ENCODE measurements around the gene TCERG1L. TPM values are rescaled to one million over a fixed set of nuclear protein-coding genes. Genes with fewer than 3 reads are reported as not detected.
A peak's percentile ranks its signal among the peaks of the same experiment; 100 is the strongest.

The TCERG1L gene
- total RNA-seq, 4 donors from 2014 or later, result 0.41 TPM; not detected in 3

DNA sequence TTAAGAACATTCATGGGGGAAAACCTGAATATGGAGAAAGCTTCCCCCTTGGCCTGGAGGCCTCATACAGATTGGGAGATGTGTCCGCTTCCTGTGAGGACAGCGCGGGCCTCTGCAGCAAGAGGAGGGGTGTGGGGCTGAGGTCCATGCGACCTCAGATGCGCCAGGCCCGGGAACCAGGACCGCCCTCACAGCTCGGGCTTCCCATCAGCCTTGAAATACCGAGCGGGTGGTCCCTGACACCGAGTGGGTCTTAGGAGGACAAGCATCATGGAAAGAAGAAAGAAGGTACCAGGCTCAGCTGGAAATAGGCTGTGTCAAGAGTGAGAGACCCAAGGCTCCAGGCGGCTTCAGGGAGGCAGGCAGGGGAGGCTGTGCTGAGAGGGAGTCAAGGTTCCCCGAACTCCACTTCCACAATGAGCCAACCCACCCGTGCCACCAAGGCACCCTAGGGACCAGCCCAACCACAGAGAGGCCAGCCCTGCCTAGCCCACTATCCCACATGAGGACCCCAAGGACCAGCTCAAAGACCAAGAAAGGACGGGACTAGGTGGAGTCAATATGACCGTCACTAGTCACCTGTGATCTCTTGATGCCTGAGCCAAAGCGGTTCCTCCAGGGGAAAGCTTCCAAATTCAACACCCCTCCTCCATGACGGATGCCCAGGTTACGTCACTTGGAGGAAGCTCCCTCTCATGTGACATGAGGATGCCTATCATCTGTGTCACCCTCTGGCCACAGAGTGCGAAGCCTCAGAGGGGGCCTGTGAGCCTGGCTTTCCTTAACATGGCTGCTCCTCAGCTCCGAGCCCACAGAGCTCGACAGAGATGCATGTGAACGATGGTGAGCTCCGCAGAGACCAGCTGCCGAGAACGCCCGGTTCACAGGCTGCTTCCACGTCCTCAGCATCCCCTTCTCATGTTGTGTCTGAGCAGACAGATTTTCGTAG is 103.7 kb downstream of the TCERG1L start:
- DNase-seq, result peak in 1 of 2 donors; percentile 3
- no peaks in the 10 kb centered on the region for H3K9me3 ChIP-seq
- intact Hi-C loops (cut with DNase I; ENCODE audit: low total_unique reads), result no loop called here

DNA sequence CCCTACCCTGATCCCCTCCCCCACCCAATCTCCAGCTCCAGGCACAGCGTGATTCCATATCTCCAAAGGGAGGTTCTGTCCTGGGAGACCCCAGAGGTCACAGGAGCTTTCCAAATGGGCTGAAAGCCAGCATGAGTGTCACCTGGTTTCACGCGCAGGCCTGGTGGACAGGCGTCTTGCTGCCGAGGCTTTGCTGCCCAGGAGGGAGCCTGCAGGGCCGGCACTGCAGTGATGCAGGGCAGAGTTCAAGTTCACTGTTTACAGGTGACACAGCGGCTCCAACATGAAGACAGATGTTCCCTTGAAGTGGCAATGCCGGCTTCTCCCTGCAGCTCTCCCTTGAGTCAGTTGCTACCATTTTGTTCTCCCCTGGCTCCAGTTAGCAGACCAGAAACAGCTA is 104.3 kb downstream of the TCERG1L start:
- Histone ChIP-seq H3K4me1 (no peaks in the 10 kb centered on the region), H3K4me3 (no peak overlapping the region), H3K27ac (no peak overlapping the region), H3K27me3 (no peaks in the 10 kb centered on the region), H3K36me3 (no peaks in the 10 kb centered on the region), H3K9me3 (no peaks in the 10 kb centered on the region)
- no peak for TF ChIP-seq POLR2A (IDR thresholded peaks at IDR 0.05)
- TF ChIP-seq, protein P1, sequence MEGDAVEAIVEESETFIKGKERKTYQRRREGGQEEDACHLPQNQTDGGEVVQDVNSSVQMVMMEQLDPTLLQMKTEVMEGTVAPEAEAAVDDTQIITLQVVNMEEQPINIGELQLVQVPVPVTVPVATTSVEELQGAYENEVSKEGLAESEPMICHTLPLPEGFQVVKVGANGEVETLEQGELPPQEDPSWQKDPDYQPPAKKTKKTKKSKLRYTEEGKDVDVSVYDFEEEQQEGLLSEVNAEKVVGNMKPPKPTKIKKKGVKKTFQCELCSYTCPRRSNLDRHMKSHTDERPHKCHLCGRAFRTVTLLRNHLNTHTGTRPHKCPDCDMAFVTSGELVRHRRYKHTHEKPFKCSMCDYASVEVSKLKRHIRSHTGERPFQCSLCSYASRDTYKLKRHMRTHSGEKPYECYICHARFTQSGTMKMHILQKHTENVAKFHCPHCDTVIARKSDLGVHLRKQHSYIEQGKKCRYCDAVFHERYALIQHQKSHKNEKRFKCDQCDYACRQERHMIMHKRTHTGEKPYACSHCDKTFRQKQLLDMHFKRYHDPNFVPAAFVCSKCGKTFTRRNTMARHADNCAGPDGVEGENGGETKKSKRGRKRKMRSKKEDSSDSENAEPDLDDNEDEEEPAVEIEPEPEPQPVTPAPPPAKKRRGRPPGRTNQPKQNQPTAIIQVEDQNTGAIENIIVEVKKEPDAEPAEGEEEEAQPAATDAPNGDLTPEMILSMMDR (IDR thresholded peaks at IDR 0.05), result no peak
- intact Hi-C loops (cut with DNase I; ENCODE audit: low total_unique reads), result no loop called here
- DNase-seq, result peak in 1 of 2 donors; percentile 5

More for the DNA sequence above, 103.7 kb downstream of the TCERG1L start:
- Histone ChIP-seq H3K27me3 (no peaks in the 10 kb centered on the region), H3K4me3 (no peak overlapping the region), H3K27ac (no peak overlapping the region), H3K36me3 (no peaks in the 10 kb centered on the region), H3K4me1 (no peaks in the 10 kb centered on the region)
- TF ChIP-seq, protein P1 (IDR thresholded peaks at IDR 0.05), result no peak
- TF ChIP-seq POLR2A (IDR thresholded peaks at IDR 0.05), result no peak

DNA sequence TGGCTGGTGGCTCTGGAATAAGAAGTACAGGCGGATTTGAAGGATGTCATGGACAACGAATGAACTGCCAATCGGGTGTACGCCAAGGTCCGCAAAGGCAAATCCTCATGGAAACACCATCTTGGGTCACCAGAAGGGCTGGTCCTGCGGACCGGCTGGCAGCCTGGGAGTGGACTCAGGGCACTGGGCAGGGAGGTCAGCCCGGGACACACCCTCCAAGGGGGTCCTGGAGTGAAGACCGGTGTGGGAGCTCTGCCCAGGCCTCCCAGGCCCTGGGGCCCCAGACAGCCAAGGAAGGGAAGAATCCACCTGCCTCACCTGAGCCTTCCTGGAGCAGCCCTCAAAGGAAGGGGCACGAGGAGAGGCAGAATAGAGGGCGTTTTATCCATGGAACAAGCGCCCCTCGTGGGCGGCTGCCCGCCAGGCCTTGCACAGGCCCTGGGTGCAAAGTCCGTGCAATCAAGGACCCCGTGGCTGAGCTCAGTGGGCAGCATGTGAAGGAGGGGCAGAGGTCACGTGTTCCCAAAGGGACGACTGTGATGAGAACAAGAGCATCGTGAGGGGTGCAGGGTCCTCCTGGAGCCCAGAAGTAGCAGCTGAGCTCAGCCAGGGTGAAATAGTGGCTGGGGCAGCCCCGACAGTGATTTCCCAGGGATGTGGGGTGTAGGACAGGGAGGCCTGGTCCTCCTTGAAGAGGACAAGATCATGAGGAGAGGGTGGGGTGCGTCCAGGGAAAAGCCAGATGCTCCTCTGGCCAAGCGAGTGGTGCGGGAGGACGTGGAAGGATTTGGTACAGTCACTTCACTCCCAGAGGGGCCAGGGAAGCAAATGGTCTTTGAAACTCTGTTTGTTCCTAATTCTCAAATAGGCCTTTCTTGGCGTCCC is 105.2 kb downstream of the TCERG1L start:
- Histone ChIP-seq H3K4me1 (no peaks in the 10 kb centered on the region), H3K27ac (no peak overlapping the region), H3K27me3 (no peaks in the 10 kb centered on the region), H3K4me3 (no peak overlapping the region), H3K9me3 (no peaks in the 10 kb centered on the region), H3K36me3 (no peaks in the 10 kb centered on the region)
- peak in 1 of 2 donors; percentile 6 for DNase-seq
- intact Hi-C loops (cut with DNase I; ENCODE audit: low total_unique reads), result no loop called here
- TF ChIP-seq, protein P1 (IDR thresholded peaks at IDR 0.05), result no peak
- no peak for TF ChIP-seq POLR2A (IDR thresholded peaks at IDR 0.05)

DNA sequence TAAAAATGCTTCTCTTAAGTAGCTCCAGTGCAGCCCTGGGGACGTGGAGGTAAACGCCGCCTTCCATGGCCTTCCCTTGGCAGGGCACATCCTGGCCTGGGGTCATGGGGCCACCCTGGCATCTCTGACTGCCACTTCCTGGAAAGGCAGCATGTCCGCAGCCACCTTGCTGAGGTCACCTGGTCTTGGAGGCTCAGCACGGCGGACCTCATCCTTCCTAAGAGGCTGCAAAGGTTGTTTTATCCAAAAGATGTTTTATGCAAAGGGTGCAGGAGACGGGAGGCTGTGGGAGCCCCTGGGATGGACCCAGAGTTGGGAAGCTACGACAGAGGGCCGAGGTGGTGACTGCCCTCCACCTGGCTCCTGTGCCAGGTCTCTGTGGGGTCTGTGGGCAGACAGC is 106.0 kb downstream of the TCERG1L start:
- DNase-seq, result peak in 1 of 2 donors; percentile 4
- no peak for TF ChIP-seq POLR2A (IDR thresholded peaks at IDR 0.05)
- TF ChIP-seq, protein P1 (IDR thresholded peaks at IDR 0.05), result no peak

More for the DNA sequence above, 106.0 kb downstream of the TCERG1L start:
- H3K27me3 ChIP-seq, result no peaks in the 10 kb centered on the region
- H3K4me3 ChIP-seq, result no peak overlapping the region
- no peaks in the 10 kb centered on the region for H3K9me3 ChIP-seq
- H3K36me3 ChIP-seq, result no peaks in the 10 kb centered on the region
- intact Hi-C loops (cut with DNase I; ENCODE audit: low total_unique reads), result no loop called here
- no peaks in the 10 kb centered on the region for H3K4me1 ChIP-seq
- no peak overlapping the region for H3K27ac ChIP-seq
